Measurements from ENCODE around the gene PPP1CA.

The PPP1CA gene

DNA sequence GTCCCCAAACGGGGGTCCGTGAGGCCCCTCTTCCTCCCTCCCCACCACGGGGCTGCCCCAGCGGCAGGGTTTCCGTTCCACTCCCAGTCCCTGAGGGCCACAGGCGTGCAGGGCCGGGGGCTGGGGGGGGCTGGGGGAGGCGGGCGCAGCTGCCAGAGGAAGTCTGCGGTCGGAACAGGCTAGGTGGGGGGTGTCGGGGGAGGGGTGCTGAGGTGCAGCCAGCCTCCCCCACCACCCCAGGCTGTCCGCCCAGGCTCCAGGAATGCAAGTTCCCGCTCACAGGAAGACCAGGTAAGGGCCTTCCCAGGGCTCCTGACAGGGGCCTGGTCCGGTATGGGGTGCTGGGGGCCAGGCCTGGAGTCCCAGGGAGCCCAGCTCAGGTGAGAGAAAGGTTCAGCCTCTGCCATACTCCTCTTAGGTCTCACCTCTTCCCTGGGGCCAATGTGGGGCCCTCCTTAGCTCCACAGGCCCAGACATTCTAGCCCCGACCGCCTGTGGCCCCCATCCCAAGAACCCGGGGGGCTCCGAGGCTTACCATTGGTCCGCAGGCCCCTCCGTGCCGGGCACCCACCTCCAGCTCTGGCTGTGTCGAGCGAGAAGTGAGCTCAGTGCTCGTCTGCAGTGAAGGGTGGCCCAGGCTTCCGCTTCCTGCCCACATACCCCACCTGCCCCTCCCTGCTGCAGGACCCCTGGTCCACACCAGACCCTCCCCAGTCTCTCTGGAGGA lies 35.6 kb upstream of the PPP1CA start, which contains the start of gene PTPRCAP:
Gene PTPRCAP, minus strand, starts transcription at position 601 of the 727 bp plus-strand sequence. Its CDS starts 63 bp downstream, at position 538.
- TF ChIP-seq, protein P1, sequence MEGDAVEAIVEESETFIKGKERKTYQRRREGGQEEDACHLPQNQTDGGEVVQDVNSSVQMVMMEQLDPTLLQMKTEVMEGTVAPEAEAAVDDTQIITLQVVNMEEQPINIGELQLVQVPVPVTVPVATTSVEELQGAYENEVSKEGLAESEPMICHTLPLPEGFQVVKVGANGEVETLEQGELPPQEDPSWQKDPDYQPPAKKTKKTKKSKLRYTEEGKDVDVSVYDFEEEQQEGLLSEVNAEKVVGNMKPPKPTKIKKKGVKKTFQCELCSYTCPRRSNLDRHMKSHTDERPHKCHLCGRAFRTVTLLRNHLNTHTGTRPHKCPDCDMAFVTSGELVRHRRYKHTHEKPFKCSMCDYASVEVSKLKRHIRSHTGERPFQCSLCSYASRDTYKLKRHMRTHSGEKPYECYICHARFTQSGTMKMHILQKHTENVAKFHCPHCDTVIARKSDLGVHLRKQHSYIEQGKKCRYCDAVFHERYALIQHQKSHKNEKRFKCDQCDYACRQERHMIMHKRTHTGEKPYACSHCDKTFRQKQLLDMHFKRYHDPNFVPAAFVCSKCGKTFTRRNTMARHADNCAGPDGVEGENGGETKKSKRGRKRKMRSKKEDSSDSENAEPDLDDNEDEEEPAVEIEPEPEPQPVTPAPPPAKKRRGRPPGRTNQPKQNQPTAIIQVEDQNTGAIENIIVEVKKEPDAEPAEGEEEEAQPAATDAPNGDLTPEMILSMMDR (IDR thresholded peaks at IDR 0.05) = no peak

GRCh38 chr11:67436459-67437081 lies 34.9 kb upstream of the PPP1CA start:
- TF ChIP-seq, protein P1 (IDR thresholded peaks at IDR 0.05) = no peak

DNA sequence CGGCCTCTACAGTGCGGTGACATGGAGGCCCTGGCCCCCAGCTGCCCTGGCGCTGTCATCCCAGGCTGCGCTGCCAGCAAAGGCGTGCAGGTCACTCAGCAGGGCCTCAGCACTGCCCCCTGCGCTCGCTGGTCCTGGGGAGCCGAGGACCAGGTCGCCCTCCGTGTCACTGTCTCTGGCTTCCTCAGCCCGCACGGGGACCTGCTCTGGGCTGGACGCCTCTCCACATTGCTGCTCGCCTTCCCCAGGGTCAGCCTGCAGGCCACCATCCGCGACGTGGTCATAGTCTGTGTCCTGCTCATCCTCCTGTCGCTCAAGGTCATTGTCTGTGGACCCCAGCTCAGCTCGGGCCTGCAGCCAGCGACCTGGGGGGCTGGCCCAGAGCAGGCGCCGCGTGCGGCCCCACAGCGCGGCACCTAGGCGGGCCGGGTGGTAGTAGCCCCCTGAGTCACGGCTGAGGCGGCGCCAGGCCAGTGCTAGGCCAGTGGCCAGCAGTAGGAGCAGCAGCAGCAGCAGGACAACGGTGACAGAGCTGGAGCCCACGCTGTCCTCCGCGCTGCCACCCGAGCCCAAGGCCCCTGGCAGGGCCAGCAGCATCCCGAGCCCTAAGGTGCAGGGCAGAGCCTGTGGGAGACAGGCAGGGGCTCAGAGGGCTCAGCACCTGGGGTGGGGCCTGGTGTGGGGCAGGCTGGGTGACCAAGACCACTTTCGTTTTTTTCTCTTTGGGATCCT lies 34.2 kb upstream of the PPP1CA start:
- TF ChIP-seq, protein P1 (IDR thresholded peaks at IDR 0.05) = no peak

GRCh38 chr11:67435031-67435726 lies 33.5 kb upstream of the PPP1CA start:
- TF ChIP-seq, protein P1 (IDR thresholded peaks at IDR 0.05) = no peak

DNA sequence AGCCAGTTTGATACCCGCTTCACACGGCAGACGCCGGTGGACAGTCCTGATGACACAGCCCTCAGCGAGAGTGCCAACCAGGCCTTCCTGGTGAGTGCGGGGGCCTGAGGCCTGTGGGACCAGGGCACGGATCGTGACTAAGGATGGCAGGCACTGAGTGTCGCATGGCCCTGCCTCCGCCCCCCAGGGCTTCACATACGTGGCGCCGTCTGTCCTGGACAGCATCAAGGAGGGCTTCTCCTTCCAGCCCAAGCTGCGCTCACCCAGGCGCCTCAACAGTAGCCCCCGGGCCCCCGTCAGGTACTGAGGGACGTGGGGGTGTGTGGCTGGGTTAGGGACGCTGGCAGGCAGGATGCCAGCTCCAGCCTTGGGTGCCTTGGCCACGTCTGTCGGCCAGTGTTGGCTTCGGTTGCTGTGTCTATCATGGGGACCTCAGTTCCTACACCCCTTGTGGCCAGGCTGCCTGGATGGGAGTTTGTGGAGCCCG lies 32.8 kb upstream of the PPP1CA start:
- TF ChIP-seq, protein P1 (IDR thresholded peaks at IDR 0.05) = no peak

GRCh38 chr11:67433536-67434394 lies 32.1 kb upstream of the PPP1CA start:
- TF ChIP-seq, protein P1 (IDR thresholded peaks at IDR 0.05) = no peak
